Bronchial epithelial cell (primary cell): ENCODE measurements around the gene SLC25A25. TPM values are rescaled to one million over a fixed set of nuclear protein-coding genes. Genes with fewer than 3 reads are reported as not detected.
A peak's percentile ranks its signal among the peaks of the same experiment; 100 is the strongest.
"Not testable (repeated sequence)": the region's sequence is repeated elsewhere in the genome, so short reads cannot be mapped to it uniquely, and the experiment has no call there.

Source experiments
- DNase-seq: peaks from one replicate; pipeline ENCODE4 v3.0.0-alpha.2; 2010; ENCODE audit warnings: low read depth
- FAIRE-seq: peaks from 2 replicates; lab custom pipeline; 2011; peaks lifted over from hg19 to GRCh38; lab: Jason Lieb, UNC
- H3K27me3 ChIP-seq: 2 replicates; pipeline ENCODE4 v1.5.1; 2011; ENCODE audit warnings: low read length; ENCODE audit not compliant: control insufficient read depth, insufficient read depth
- H3K36me3 ChIP-seq: 2 replicates; pipeline ENCODE4 v1.5.1; 2011; ENCODE audit warnings: low read length; ENCODE audit not compliant: control insufficient read depth, insufficient read depth
- H3K4me3 ChIP-seq: 2 replicates; pipeline ENCODE4 v1.5.1; 2011; ENCODE audit warnings: mild to moderate bottlenecking, low read depth, low read length, control low read depth
- CTCF ChIP-seq: IDR thresholded peaks from 2 replicates; pipeline ENCODE4 v1.5.1; 2011; ENCODE audit warnings: mild to moderate bottlenecking, moderate library complexity, low read length, control low read depth, inconsistent platforms; ENCODE audit not compliant: insufficient read depth, severe bottlenecking
- total RNA-seq: library from RNA; depleted of rRNA; stranded (reverse); fragments of >200 nt; gene quantifications from 2 replicates; pipeline ENCODE4 v1.2.1, GENCODE V29; 2014

The SLC25A25 gene
- total RNA-seq, 1 donor from 2014 or later, result 12.6 TPM

DNA sequence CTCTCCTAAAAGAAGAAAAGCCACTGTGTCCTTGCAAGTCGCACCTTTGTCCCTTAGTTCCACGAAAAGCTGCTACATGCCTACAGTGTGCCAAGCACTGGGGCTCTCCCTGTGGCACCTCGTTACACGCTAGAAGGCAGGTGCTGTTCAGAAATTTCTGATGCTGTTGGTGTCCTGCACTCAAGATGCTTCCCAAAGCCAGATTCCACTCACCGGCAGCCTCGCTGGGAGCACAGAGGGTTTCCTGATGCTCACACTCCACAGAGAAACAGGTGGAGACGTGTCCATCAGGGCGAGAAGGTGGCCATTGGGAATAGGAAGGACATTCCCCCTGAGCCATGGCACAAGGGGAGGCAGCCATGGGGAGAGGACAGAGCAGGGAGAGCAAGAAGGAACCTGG, 63.3 kb downstream of the SLC25A25 start:
- not testable (repeated sequence) for H3K4me3 ChIP-seq, H3K27me3 ChIP-seq, DNase-seq, H3K36me3 ChIP-seq
- FAIRE-seq, result peak; percentile 86

GRCh38 chr9:128132139-128132538, 64.1 kb downstream of the SLC25A25 start:
- not testable (repeated sequence) for H3K27me3 ChIP-seq, H3K36me3 ChIP-seq, H3K4me3 ChIP-seq, DNase-seq
- FAIRE-seq, result peak; percentile 13

DNA sequence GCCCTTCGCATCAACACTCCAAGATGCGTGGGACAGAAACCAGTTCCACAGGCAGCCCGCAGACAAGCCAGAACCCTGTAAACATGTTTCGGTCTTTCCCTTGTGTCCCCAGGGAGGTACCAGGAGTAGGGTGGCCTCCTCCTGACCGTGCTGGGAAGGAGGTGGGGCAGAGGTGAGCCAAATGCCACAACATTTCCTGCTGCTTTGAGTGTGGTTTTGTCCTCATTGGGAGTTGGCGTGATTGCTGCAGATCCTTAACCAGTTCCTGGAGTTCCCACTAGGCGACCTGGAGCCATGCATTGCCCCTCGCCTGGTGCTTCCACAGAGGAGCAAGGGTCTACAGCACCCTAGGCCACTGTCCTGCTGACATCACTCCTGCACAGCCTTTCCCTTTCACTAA, 67.5 kb downstream of the SLC25A25 start:
- H3K4me3 ChIP-seq, H3K27me3 ChIP-seq, FAIRE-seq, DNase-seq, H3K36me3 ChIP-seq: not testable (repeated sequence)

- no peak for DNase-seq
- Histone ChIP-seq H3K36me3 (no peaks in the 10 kb centered on the region), H3K4me3 (no peak overlapping the region), H3K27me3 (no peaks in the 10 kb centered on the region)
- no peak for TF ChIP-seq CTCF
- peak; percentile 91 for FAIRE-seq
Measured at GRCh38 chr9:128136816-128137793, 69.1 kb downstream of the SLC25A25 start.

GRCh38 chr9:128138001-128138400, 70.0 kb downstream of the SLC25A25 start:
- Histone ChIP-seq H3K36me3 (no peaks in the 10 kb centered on the region), H3K4me3 (no peak overlapping the region), H3K27me3 (no peaks in the 10 kb centered on the region)
- DNase-seq (no peak), FAIRE-seq (no peak)
- TF ChIP-seq CTCF, result no peak

GRCh38 chr9:128139621-128140020, 71.6 kb downstream of the SLC25A25 start:
- Histone ChIP-seq H3K4me3 (no peak overlapping the region), H3K36me3 (no peaks in the 10 kb centered on the region), H3K27me3 (no peaks in the 10 kb centered on the region)
- no peak for DNase-seq
- no peak for TF ChIP-seq CTCF
- no peak for FAIRE-seq

DNA sequence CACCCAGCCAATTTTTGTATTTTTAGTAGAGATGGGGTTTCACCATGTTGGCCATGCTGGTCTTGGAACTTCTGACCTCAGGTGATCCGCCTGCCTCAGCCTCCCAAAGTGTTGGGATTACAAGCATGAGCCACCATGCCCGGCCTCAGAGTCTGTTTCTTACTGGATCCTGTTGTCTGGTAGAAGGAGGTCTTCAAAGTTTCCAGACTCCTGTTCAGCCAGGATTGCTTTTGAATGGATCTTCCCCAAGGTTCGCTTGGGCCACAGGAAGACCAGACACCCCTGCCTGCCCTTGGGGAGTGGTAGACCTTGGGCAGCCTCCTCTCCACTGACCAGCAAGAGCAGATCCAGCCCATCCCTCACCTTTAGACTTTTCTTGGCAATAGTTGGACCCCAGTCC, 73.6 kb downstream of the SLC25A25 start:
- DNase-seq (no peak), FAIRE-seq (no peak)
- no peak overlapping the region for H3K4me3 ChIP-seq
- no peak for TF ChIP-seq CTCF
- no peaks in the 10 kb centered on the region for H3K27me3 ChIP-seq
- H3K36me3 ChIP-seq, result no peaks in the 10 kb centered on the region
